HG02610 (cell line): ENCODE results near the gene PRPF19.
A peak's percentile ranks its signal among the peaks of the same experiment; 100 is the strongest.

Source experiments
- ATAC-seq: cut with Tn5 transposase; IDR thresholded peaks from one replicate; pipeline ENCODE4 v1.9.1; 2021; ENCODE audit warnings: mild to moderate bottlenecking, moderate library complexity; ENCODE audit not compliant: unreplicated experiment

Gene PRPF19

GRCh38 chr11:60938500-60938899, 32.1 kb upstream of the PRPF19 start:
- ATAC-seq: no peak

GRCh38 chr11:60937811-60938210, 31.4 kb upstream of the PRPF19 start:
- ATAC-seq: no peak

GRCh38 chr11:60937144-60937527, 30.8 kb upstream of the PRPF19 start:
- no peak for ATAC-seq

- ATAC-seq: no peak
Observed at GRCh38 chr11:60936467-60937143, 30.2 kb upstream of the PRPF19 start.

GRCh38 chr11:60935676-60936442, 29.5 kb upstream of the PRPF19 start:
- no peak for ATAC-seq

GRCh38 chr11:60934790-60935605, 28.6 kb upstream of the PRPF19 start:
- ATAC-seq: no peak

- ATAC-seq: no peak
Observed at GRCh38 chr11:60934124-60934789, 27.9 kb upstream of the PRPF19 start.

GRCh38 chr11:60933416-60934123, 27.2 kb upstream of the PRPF19 start:
- ATAC-seq: no peak

GRCh38 chr11:60932605-60933356, 26.4 kb upstream of the PRPF19 start:
- peak; percentile 30 for ATAC-seq

- no peak for ATAC-seq
Observed at GRCh38 chr11:60931917-60932316, 25.5 kb upstream of the PRPF19 start.

- no peak for ATAC-seq
Observed at GRCh38 chr11:60930394-60930793, 24.0 kb upstream of the PRPF19 start.

GRCh38 chr11:60929764-60930163, 23.4 kb upstream of the PRPF19 start:
- no peak for ATAC-seq

GRCh38 chr11:60928563-60929001, 22.2 kb upstream of the PRPF19 start:
- no peak for ATAC-seq

GRCh38 chr11:60927600-60927999, 21.2 kb upstream of the PRPF19 start:
- ATAC-seq: no peak

- ATAC-seq: no peak
Observed at GRCh38 chr11:60927061-60927592, 20.7 kb upstream of the PRPF19 start.

- no peak for ATAC-seq
Observed at GRCh38 chr11:60926500-60926899, 20.1 kb upstream of the PRPF19 start.

GRCh38 chr11:60925868-60926267, 19.5 kb upstream of the PRPF19 start:
- no peak for ATAC-seq

- ATAC-seq: no peak
Observed at GRCh38 chr11:60924906-60925853, 18.8 kb upstream of the PRPF19 start.
